GM12878 (cell line): ENCODE measurements around the gene ANAPC16. TPM values are rescaled to one million over a fixed set of nuclear protein-coding genes. Genes with fewer than 3 reads are reported as not detected.

Experiments
- BCLAF1 ChIP-seq: fragments of 450-650 bp; IDR thresholded peaks from 2 replicates; pipeline ENCODE4 v1.6.1; 2017; ENCODE audit warnings: antibody characterized with exemption, mild to moderate bottlenecking, moderate library complexity
- CREM ChIP-seq: IDR thresholded peaks from 2 replicates; pipeline ENCODE4 v1.6.1; 2014; ENCODE audit warnings: antibody characterized with exemption, low read depth
- EGR1 ChIP-seq, 2 experiments: IDR thresholded peaks; 1 replicate in 1 of 2; 2 replicates in 1 of 2; pipeline ENCODE4 v1.6.1; 2011 to 2012; ENCODE audit warnings: low read depth in 2 of 2, low read length in 2 of 2, borderline replicate concordance in 1 of 2, mild to moderate bottlenecking in 1 of 2, moderate library complexity in 1 of 2
- FOXM1 ChIP-seq: IDR thresholded peaks from 2 replicates; pipeline ENCODE4 v1.6.1; 2012; ENCODE audit warnings: low read depth, mild to moderate bottlenecking, inconsistent platforms, low read length, moderate library complexity
- GABPA ChIP-seq: IDR thresholded peaks from 2 replicates; pipeline ENCODE4 v1.6.1; 2014; ENCODE audit warnings: antibody characterized with exemption, low read depth, mild to moderate bottlenecking, inconsistent platforms
- GATAD2B ChIP-seq: fragments of 450-650 bp; conservative IDR thresholded peaks from 2 replicates; pipeline ENCODE4 v1.6.1; 2017; ENCODE audit warnings: low read depth, mild to moderate bottlenecking, moderate library complexity
- MTA2 ChIP-seq: fragments of 450-650 bp; IDR thresholded peaks from 2 replicates; pipeline ENCODE4 v1.6.1; 2016; ENCODE audit warnings: low read depth, mild to moderate bottlenecking, moderate library complexity
- MXI1 ChIP-seq: fragments of 150-350 bp; IDR thresholded peaks from 2 replicates; pipeline ENCODE4 v1.6.1; 2011; ENCODE audit warnings: low read depth, mild to moderate bottlenecking, inconsistent platforms, low read length, improper control_type of control experiment
- NRF1 ChIP-seq: conservative IDR thresholded peaks from 2 replicates; pipeline ENCODE4 v1.6.1; 2011; ENCODE audit warnings: mild to moderate bottlenecking, low read depth, low read length, improper control_type of control experiment
- SMAD1 ChIP-seq: fragments of 450-650 bp; IDR thresholded peaks from 2 replicates; pipeline ENCODE4 v1.6.1; 2018; ENCODE audit warnings: mild to moderate bottlenecking, low read depth; ENCODE audit not compliant: partially characterized antibody
- SP1 ChIP-seq: IDR thresholded peaks from one replicate; pipeline ENCODE4 v1.6.1; 2011; ENCODE audit warnings: low read depth, low read length
- STAT3 ChIP-seq: IDR thresholded peaks from 2 replicates; pipeline ENCODE4 v1.6.1; 2011; ENCODE audit warnings: low read depth, low read length, improper control_type of control experiment
- polyA plus RNA-seq, 11 experiments: library from polyadenylated mRNA; depleted of rRNA in 4 of 11; unstranded in 6 of 11; stranded (reverse) in 5 of 11; fragments of >200 nt; fragmentation: Nextera tagmentation in 4 of 11; fragmentation: Illumina TruSeq in 1 of 11; extraction: Ambion mirVana in 4 of 11; extraction: Trizol in 1 of 11; gene quantifications; 1 replicate in 1 of 11; 2 replicates in 10 of 11; pipeline versions ENCODE4 v1.2.1 to v1.2.3, GENCODE V29; 2011 to 2016; ENCODE audit warnings: inconsistent platforms in 2 of 11, missing spikeins in 2 of 11, low read depth in 1 of 11
- total RNA-seq, 4 experiments: library from RNA; depleted of rRNA in 3 of 4; stranded (reverse); fragments of >200 nt in 3 of 4; fragmentation: Illumina TruSeq in 1 of 4; extraction: Trizol in 1 of 4; gene quantifications; 2 replicates each; pipeline versions ENCODE4 v1.2.1 to v1.2.3, GENCODE V29; 2013 to 2021
- TF ChIP-seq, protein P1 (sequence below): IDR thresholded peaks from 2 replicates; pipeline ENCODE4 v1.6.1; 2012; ENCODE audit warnings: improper control_type of control experiment, low read depth, low read length; ENCODE audit not compliant: insufficient replicate concordance
- TF ChIP-seq, protein P2 (sequence below): IDR thresholded peaks from 2 replicates; pipeline ENCODE4 v1.6.1; 2012; ENCODE audit warnings: mild to moderate bottlenecking, low read depth, low read length
- TF ChIP-seq, protein P3 (sequence below): fragments of 450-650 bp; IDR thresholded peaks from 2 replicates; pipeline ENCODE4 v1.6.1; 2017; ENCODE audit warnings: mild to moderate bottlenecking, low read depth, inconsistent platforms; ENCODE audit not compliant: poor library complexity, severe bottlenecking

ANAPC16 gene
- total and polyA plus RNA-seq, 10 of the 15 experiments (the other 5 are each of a cell fraction or from before 2014, with no cell fraction given): 66.9 to 208 (median 134) TPM

DNA sequence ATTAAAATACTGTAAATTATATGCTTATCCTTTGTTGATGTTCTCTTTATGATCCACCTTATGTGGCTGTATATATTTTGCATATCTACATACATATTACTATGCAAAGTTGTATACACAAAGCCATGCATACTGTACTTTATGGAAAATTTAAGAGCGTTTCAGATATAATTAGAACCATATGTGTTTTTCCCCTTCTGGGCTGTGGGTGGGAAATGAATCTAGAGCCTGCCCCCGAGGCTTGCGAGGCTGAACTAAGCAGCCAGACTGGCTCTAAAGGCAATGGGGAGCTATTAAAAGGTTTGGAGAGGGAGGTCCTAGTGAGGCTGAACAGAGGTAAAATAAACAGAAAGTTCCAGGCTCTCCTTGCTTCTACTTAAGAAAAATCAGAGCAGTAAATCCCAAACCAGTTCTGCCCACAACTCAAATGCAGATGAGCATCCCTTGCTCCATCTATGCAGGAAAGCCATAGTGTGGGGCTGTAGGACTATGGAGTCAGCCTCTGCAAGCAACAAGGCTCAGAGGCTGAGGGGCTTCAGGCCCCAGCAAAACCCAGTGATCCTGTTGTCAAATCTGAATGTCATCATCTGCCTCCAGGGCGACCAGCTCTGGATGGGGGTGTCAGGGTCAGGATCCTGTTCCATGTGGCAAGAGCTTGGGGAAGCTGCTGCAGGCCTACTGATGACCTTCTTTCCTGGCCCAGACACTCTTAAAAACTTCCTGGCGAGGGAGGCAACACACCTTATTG, 43.9 kb downstream of the ANAPC16 start (continued):
- TF ChIP-seq, protein P1, sequence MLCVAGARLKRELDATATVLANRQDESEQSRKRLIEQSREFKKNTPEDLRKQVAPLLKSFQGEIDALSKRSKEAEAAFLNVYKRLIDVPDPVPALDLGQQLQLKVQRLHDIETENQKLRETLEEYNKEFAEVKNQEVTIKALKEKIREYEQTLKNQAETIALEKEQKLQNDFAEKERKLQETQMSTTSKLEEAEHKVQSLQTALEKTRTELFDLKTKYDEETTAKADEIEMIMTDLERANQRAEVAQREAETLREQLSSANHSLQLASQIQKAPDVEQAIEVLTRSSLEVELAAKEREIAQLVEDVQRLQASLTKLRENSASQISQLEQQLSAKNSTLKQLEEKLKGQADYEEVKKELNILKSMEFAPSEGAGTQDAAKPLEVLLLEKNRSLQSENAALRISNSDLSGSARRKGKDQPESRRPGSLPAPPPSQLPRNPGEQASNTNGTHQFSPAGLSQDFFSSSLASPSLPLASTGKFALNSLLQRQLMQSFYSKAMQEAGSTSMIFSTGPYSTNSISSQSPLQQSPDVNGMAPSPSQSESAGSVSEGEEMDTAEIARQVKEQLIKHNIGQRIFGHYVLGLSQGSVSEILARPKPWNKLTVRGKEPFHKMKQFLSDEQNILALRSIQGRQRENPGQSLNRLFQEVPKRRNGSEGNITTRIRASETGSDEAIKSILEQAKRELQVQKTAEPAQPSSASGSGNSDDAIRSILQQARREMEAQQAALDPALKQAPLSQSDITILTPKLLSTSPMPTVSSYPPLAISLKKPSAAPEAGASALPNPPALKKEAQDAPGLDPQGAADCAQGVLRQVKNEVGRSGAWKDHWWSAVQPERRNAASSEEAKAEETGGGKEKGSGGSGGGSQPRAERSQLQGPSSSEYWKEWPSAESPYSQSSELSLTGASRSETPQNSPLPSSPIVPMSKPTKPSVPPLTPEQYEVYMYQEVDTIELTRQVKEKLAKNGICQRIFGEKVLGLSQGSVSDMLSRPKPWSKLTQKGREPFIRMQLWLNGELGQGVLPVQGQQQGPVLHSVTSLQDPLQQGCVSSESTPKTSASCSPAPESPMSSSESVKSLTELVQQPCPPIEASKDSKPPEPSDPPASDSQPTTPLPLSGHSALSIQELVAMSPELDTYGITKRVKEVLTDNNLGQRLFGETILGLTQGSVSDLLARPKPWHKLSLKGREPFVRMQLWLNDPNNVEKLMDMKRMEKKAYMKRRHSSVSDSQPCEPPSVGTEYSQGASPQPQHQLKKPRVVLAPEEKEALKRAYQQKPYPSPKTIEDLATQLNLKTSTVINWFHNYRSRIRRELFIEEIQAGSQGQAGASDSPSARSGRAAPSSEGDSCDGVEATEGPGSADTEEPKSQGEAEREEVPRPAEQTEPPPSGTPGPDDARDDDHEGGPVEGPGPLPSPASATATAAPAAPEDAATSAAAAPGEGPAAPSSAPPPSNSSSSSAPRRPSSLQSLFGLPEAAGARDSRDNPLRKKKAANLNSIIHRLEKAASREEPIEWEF: no peak
- TF ChIP-seq NRF1: no peak
- TF ChIP-seq CREM: no peak
- no peak for TF ChIP-seq GABPA
- no peak for TF ChIP-seq MXI1
- no peak for TF ChIP-seq BCLAF1
- peak; percentile 62; the same call in 1 of the 2 replicates for TF ChIP-seq MTA2
- TF ChIP-seq STAT3: no peak
- TF ChIP-seq EGR1 (IDR thresholded peaks at IDR 0.05; ENCODE audit: borderline replicate concordance in 1 of 2, low read depth in 2 of 2, low read length in 2 of 2): no peak
- no peak for TF ChIP-seq FOXM1
- TF ChIP-seq, protein P2, sequence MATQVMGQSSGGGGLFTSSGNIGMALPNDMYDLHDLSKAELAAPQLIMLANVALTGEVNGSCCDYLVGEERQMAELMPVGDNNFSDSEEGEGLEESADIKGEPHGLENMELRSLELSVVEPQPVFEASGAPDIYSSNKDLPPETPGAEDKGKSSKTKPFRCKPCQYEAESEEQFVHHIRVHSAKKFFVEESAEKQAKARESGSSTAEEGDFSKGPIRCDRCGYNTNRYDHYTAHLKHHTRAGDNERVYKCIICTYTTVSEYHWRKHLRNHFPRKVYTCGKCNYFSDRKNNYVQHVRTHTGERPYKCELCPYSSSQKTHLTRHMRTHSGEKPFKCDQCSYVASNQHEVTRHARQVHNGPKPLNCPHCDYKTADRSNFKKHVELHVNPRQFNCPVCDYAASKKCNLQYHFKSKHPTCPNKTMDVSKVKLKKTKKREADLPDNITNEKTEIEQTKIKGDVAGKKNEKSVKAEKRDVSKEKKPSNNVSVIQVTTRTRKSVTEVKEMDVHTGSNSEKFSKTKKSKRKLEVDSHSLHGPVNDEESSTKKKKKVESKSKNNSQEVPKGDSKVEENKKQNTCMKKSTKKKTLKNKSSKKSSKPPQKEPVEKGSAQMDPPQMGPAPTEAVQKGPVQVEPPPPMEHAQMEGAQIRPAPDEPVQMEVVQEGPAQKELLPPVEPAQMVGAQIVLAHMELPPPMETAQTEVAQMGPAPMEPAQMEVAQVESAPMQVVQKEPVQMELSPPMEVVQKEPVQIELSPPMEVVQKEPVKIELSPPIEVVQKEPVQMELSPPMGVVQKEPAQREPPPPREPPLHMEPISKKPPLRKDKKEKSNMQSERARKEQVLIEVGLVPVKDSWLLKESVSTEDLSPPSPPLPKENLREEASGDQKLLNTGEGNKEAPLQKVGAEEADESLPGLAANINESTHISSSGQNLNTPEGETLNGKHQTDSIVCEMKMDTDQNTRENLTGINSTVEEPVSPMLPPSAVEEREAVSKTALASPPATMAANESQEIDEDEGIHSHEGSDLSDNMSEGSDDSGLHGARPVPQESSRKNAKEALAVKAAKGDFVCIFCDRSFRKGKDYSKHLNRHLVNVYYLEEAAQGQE: no peak
- no peak for TF ChIP-seq SP1
- TF ChIP-seq GATAD2B: no peak
- TF ChIP-seq, protein P3, sequence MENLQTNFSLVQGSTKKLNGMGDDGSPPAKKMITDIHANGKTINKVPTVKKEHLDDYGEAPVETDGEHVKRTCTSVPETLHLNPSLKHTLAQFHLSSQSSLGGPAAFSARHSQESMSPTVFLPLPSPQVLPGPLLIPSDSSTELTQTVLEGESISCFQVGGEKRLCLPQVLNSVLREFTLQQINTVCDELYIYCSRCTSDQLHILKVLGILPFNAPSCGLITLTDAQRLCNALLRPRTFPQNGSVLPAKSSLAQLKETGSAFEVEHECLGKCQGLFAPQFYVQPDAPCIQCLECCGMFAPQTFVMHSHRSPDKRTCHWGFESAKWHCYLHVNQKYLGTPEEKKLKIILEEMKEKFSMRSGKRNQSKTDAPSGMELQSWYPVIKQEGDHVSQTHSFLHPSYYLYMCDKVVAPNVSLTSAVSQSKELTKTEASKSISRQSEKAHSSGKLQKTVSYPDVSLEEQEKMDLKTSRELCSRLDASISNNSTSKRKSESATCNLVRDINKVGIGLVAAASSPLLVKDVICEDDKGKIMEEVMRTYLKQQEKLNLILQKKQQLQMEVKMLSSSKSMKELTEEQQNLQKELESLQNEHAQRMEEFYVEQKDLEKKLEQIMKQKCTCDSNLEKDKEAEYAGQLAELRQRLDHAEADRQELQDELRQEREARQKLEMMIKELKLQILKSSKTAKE: no peak
- TF ChIP-seq SMAD1: no peak
